K562 (cell line): ENCODE measurements around the gene RTL10. TPM values are rescaled to one million over a fixed set of nuclear protein-coding genes. Genes with fewer than 3 reads are reported as not detected.

Source experiments
- BMI1 ChIP-seq: fragments of 150-350 bp; IDR thresholded peaks from 2 replicates; pipeline ENCODE4 v1.6.1; 2014; ENCODE audit warnings: low read length
- EZH2 ChIP-seq: IDR thresholded peaks from 2 replicates; pipeline ENCODE4 v1.6.1; 2012; ENCODE audit warnings: low read depth, mild to moderate bottlenecking, inconsistent platforms, low read length, borderline replicate concordance
- HLTF ChIP-seq: fragments of 450-650 bp; IDR thresholded peaks from 2 replicates; pipeline ENCODE4 v1.6.1; 2016
- MYC ChIP-seq, 2 experiments: fragments of 250-450 bp in 1 of 2; sonication (Bioruptor Pico) in 1 of 2; IDR thresholded peaks; 2 replicates each; pipeline versions ENCODE4 v1.5.1 to v1.6.1; 2012 to 2021; ENCODE audit warnings: low read depth in 2 of 2, borderline replicate concordance in 1 of 2, improper control_type of control experiment in 1 of 2, low read length in 1 of 2, mild to moderate bottlenecking in 1 of 2, moderate library complexity in 1 of 2
- POLR2G ChIP-seq: fragments of 200-400 bp; formaldehyde crosslinking; IDR thresholded peaks from 2 replicates; pipeline ENCODE4 v1.6.1; 2017; ENCODE audit warnings: low read depth, mild to moderate bottlenecking, antibody characterized with exemption, low read length, moderate library complexity
- RBM22 ChIP-seq: fragments of 200-400 bp; formaldehyde crosslinking; IDR thresholded peaks from 2 replicates; pipeline ENCODE4 v1.6.1; 2018; ENCODE audit warnings: low read length, low read depth; ENCODE audit not compliant: poor library complexity, severe bottlenecking
- ZNF561 ChIP-seq: fragments of 450-650 bp; formaldehyde crosslinking; conservative IDR thresholded peaks from 2 replicates; pipeline ENCODE4 v1.4.0; 2020; ENCODE audit warnings: mild to moderate bottlenecking, moderate library complexity
- polyA plus RNA-seq, 8 experiments: library from polyadenylated mRNA; depleted of rRNA in 4 of 8; stranded (reverse) in 5 of 8; unstranded in 3 of 8; fragments of >200 nt; fragmentation: Nextera tagmentation in 2 of 8; fragmentation: Illumina TruSeq in 1 of 8; extraction: Ambion mirVana in 2 of 8; extraction: Trizol in 1 of 8; gene quantifications; 2 replicates each; pipeline versions ENCODE4 v1.2.1 to v1.2.3, GENCODE V29; 2011 to 2014; ENCODE audit warnings: inconsistent platforms in 1 of 8, missing spikeins in 1 of 8
- total RNA-seq, 7 experiments: library from RNA; depleted of rRNA in 6 of 7; stranded (reverse); fragments of >200 nt in 6 of 7; fragmentation: Illumina TruSeq in 2 of 7; extraction: Trizol in 2 of 7; gene quantifications; 2 replicates each; pipeline versions ENCODE4 v1.2.1 to v1.2.3, GENCODE V29; 2011 to 2021; ENCODE audit warnings: low replicate concordance in 1 of 7
- TF ChIP-seq, protein P1 (sequence below): sonication (generic); formaldehyde crosslinking; IDR thresholded peaks from 2 replicates; pipeline ENCODE4 v1.8.0; 2022; ENCODE audit warnings: mild to moderate bottlenecking, missing genetic modification reagents
- TF ChIP-seq, protein P2 (sequence below): fragments of 450-650 bp; formaldehyde crosslinking; IDR thresholded peaks from 2 replicates; pipeline ENCODE4 v1.4.0; 2020; ENCODE audit warnings: mild to moderate bottlenecking, mixed read lengths
- TF ChIP-seq, protein P3 (sequence below): fragments of 250-450 bp; sonication (Bioruptor Pico); IDR thresholded peaks from 2 replicates; pipeline ENCODE4 v1.5.1; 2021; ENCODE audit warnings: mild to moderate bottlenecking
- TF ChIP-seq, protein P4 (sequence below): sonication (generic); formaldehyde crosslinking; IDR thresholded peaks from 2 replicates; pipeline ENCODE4 v1.8.1; 2023; ENCODE audit warnings: mild to moderate bottlenecking, missing genetic modification reagents
- TF ChIP-seq, protein P5 (sequence below): fragments of 450-650 bp; IDR thresholded peaks from 2 replicates; pipeline ENCODE4 v1.6.1; 2018; ENCODE audit not compliant: partially characterized antibody

Gene RTL10
- total and polyA plus RNA-seq, 9 of the 15 experiments (the other 6 are each of a cell fraction or from before 2014, with no cell fraction given), result 19.8 to 75.5 (median 32.5) TPM

DNA sequence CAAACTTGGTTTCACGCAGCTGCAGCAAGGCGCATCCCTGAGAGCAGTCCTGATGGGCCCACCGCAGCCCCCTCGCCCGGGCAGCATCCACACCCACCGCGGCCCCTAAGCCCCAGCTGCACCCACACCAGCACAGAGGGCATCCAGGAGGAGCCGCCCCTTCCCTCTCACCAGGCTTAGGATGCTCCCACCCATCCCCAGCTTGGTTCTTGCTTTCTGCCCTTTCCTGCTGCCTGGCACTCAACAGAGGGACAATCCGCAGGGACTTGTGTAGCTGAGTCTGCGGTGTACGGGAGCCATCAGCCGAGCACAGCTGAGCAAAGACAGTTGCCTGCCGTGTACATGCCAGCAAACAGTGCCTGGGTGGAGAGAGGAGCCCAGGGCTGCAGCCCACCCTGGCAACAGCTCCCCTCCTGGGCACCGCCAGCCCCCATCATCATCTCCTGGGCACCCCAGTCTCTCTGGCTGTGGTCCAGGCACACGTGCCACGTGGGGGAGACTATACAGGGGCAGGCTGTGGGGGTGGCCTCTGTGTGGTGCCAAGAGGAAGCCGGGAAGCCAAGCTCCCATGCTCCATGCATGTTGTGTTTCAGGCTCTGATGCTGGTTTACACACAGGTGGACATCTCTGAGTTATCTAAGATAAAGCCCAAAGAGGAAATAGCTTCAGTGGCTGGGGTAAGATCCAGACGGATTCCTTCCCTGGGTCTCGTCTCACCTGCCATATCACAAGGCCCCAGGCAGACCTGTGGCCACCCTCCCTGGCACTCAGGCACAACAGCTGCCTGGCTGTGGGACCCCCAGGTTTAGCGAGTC, 36.0 kb upstream of the RTL10 start (continued):
- TF ChIP-seq, protein P1, sequence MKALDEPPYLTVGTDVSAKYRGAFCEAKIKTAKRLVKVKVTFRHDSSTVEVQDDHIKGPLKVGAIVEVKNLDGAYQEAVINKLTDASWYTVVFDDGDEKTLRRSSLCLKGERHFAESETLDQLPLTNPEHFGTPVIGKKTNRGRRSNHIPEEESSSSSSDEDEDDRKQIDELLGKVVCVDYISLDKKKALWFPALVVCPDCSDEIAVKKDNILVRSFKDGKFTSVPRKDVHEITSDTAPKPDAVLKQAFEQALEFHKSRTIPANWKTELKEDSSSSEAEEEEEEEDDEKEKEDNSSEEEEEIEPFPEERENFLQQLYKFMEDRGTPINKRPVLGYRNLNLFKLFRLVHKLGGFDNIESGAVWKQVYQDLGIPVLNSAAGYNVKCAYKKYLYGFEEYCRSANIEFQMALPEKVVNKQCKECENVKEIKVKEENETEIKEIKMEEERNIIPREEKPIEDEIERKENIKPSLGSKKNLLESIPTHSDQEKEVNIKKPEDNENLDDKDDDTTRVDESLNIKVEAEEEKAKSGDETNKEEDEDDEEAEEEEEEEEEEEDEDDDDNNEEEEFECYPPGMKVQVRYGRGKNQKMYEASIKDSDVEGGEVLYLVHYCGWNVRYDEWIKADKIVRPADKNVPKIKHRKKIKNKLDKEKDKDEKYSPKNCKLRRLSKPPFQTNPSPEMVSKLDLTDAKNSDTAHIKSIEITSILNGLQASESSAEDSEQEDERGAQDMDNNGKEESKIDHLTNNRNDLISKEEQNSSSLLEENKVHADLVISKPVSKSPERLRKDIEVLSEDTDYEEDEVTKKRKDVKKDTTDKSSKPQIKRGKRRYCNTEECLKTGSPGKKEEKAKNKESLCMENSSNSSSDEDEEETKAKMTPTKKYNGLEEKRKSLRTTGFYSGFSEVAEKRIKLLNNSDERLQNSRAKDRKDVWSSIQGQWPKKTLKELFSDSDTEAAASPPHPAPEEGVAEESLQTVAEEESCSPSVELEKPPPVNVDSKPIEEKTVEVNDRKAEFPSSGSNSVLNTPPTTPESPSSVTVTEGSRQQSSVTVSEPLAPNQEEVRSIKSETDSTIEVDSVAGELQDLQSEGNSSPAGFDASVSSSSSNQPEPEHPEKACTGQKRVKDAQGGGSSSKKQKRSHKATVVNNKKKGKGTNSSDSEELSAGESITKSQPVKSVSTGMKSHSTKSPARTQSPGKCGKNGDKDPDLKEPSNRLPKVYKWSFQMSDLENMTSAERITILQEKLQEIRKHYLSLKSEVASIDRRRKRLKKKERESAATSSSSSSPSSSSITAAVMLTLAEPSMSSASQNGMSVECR (CRISPR knock-in tag), result no peak
- peak; percentile 71 for TF ChIP-seq POLR2G
- no peak for TF ChIP-seq BMI1
- TF ChIP-seq, protein P2, sequence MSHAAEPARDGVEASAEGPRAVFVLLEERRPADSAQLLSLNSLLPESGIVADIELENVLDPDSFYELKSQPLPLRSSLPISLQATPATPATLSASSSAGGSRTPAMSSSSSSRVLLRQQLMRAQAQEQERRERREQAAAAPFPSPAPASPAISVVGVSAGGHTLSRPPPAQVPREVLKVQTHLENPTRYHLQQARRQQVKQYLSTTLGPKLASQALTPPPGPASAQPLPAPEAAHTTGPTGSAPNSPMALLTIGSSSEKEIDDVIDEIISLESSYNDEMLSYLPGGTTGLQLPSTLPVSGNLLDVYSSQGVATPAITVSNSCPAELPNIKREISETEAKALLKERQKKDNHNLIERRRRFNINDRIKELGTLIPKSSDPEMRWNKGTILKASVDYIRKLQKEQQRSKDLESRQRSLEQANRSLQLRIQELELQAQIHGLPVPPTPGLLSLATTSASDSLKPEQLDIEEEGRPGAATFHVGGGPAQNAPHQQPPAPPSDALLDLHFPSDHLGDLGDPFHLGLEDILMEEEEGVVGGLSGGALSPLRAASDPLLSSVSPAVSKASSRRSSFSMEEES, result no peak
- no peak for TF ChIP-seq RBM22
- no peak for TF ChIP-seq EZH2
- 0 out of 2 replicates have a peak, but pooled peaks have one; percentile 55 for TF ChIP-seq HLTF
- TF ChIP-seq, protein P3, sequence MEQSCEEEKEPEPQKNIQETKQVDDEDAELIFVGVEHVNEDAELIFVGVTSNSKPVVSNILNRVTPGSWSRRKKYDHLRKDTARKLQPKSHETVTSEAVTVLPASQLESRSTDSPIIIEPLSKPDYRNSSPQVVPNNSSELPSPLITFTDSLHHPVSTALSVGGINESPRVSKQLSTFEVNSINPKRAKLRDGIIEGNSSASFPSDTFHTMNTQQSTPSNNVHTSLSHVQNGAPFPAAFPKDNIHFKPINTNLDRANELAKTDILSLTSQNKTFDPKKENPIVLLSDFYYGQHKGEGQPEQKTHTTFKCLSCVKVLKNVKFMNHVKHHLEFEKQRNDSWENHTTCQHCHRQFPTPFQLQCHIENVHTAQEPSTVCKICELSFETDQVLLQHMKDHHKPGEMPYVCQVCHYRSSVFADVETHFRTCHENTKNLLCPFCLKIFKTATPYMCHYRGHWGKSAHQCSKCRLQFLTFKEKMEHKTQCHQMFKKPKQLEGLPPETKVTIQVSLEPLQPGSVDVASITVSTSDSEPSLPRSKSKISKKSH (CRISPR knock-in tag), result no peak
- no peak for TF ChIP-seq MYC (IDR thresholded peaks at IDR 0.05; ENCODE audit: low read depth, low read length)
- 0 out of 2 replicates have a peak, but pooled peaks have one; percentile 31 for TF ChIP-seq MYC (CRISPR knock-in tag; IDR thresholded peaks at IDR 0.05; ENCODE audit: borderline replicate concordance, low read depth)
- TF ChIP-seq, protein P4, sequence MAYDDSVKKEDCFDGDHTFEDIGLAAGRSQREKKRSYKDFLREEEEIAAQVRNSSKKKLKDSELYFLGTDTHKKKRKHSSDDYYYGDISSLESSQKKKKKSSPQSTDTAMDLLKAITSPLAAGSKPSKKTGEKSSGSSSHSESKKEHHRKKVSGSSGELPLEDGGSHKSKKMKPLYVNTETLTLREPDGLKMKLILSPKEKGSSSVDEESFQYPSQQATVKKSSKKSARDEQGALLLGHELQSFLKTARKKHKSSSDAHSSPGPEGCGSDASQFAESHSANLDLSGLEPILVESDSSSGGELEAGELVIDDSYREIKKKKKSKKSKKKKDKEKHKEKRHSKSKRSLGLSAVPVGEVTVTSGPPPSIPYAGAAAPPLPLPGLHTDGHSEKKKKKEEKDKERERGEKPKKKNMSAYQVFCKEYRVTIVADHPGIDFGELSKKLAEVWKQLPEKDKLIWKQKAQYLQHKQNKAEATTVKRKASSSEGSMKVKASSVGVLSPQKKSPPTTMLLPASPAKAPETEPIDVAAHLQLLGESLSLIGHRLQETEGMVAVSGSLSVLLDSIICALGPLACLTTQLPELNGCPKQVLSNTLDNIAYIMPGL (CRISPR knock-in tag), result 0 out of 2 replicates have a peak, but pooled peaks have one; percentile 8
- no peak for TF ChIP-seq ZNF561 (CRISPR knock-in tag)
- TF ChIP-seq, protein P5, sequence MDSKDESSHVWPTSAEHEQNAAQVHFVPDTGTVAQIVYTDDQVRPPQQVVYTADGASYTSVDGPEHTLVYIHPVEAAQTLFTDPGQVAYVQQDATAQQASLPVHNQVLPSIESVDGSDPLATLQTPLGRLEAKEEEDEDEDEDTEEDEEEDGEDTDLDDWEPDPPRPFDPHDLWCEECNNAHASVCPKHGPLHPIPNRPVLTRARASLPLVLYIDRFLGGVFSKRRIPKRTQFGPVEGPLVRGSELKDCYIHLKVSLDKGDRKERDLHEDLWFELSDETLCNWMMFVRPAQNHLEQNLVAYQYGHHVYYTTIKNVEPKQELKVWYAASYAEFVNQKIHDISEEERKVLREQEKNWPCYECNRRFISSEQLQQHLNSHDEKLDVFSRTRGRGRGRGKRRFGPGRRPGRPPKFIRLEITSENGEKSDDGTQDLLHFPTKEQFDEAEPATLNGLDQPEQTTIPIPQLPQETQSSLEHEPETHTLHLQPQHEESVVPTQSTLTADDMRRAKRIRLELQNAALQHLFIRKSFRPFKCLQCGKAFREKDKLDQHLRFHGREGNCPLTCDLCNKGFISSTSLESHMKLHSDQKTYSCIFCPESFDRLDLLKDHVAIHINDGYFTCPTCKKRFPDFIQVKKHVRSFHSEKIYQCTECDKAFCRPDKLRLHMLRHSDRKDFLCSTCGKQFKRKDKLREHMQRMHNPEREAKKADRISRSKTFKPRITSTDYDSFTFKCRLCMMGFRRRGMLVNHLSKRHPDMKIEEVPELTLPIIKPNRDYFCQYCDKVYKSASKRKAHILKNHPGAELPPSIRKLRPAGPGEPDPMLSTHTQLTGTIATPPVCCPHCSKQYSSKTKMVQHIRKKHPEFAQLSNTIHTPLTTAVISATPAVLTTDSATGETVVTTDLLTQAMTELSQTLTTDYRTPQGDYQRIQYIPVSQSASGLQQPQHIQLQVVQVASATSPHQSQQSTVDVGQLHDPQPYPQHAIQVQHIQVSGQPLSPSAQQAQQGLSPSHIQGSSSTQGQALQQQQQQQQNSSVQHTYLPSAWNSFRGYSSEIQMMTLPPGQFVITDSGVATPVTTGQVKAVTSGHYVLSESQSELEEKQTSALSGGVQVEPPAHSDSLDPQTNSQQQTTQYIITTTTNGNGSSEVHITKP, result peak; percentile 20
